Measurements from ENCODE around the gene TUSC2.

The TUSC2 gene

GRCh38 chr3:50350527-50351322 lies 22.7 kb upstream of the TUSC2 start, which contains the start of the genes CYB561D2 and NPRL2 (continued):
- TF ChIP-seq ZNF518A (tag by site-specific recombination; conservative IDR thresholded peaks at IDR 0.05; ENCODE audit: low read depth) (peak; percentile 82), ZNF416 (tag by site-specific recombination; IDR thresholded peaks at IDR 0.05) (no peak), ZNF302 (tag by site-specific recombination; IDR thresholded peaks at IDR 0.05; ENCODE audit: low read depth) (no peak), RBAK (tag by site-specific recombination; IDR thresholded peaks at IDR 0.05) (no peak), ZNF561 (tag by site-specific recombination; IDR thresholded peaks at IDR 0.05; ENCODE audit: borderline replicate concordance) (0 out of 2 replicates have a peak, but pooled peaks have one; percentile 43), ZBTB21 (tag by site-specific recombination; IDR thresholded peaks at IDR 0.05) (peak; percentile 65; the same call in 1 of the 2 replicates)

- H3K4me3 ChIP-seq (ENCODE audit: low read depth, low read length) = peak overlapping the region; percentile 72
- H3K9me3 ChIP-seq (ENCODE audit: control insufficient read depth, insufficient read depth, low read depth, low read length) = no peaks in the 10 kb centered on the region
- peak overlapping the region; percentile 40; the same call in 1 of the 2 replicates for H3K27ac ChIP-seq (ENCODE audit: extremely low read depth, low read depth, low read length)
- peaks cover 4% of the 10 kb centered on the region; the same call in 1 of the 2 replicates for H3K4me1 ChIP-seq (ENCODE audit: control insufficient read depth, insufficient read depth, low read length)
- no peak for TF ChIP-seq KLF17 (tag by site-specific recombination; IDR thresholded peaks at IDR 0.05)
- no peak for TF ChIP-seq ZNF76 (tag by site-specific recombination; IDR thresholded peaks at IDR 0.05; ENCODE audit: borderline replicate concordance, low read depth)
- TF ChIP-seq ZNF555 (tag by site-specific recombination; conservative IDR thresholded peaks at IDR 0.05) = no peak
- TF ChIP-seq ZNF658 (tag by site-specific recombination; IDR thresholded peaks at IDR 0.05) = no peak
- peaks cover 0 to 61% of the 10 kb centered on the region in 2 experiments; a peak in 1 of 3 replicates for H3K36me3 ChIP-seq (ENCODE audit: control insufficient read depth in 2 of 2, insufficient read depth in 1 of 2, low read length in 2 of 2)
- ChIA-PET POLR2A (interaction anchor here (0.5 to 5.3 kb wide), 10 partner anchors 11 to 266 kb away, joined by 3 to 51 read pairs (median 4); partner anchors contain the start of genes HEMK1, HYAL3, NAA80 and TUSC2), CTCF (interaction anchor here (0.5 to 5.3 kb wide), 6 partner anchors 89 to 265 kb away, joined by 3 to 27 read pairs (median 3); no protein-coding TSS in a partner anchor)
Measured at GRCh38 chr3:50350213-50350526, 22.1 kb upstream of the TUSC2 start.

GRCh38 chr3:50347187-50347813 lies 19.3 kb upstream of the TUSC2 start:
- POLR2A ChIA-PET = interaction anchor here (0.7 to 5.3 kb wide), 5 partner anchors 10 to 195 kb away, joined by 3 to 51 read pairs (median 5); partner anchors contain the start of gene TUSC2
- Histone ChIP-seq H3K27ac (ENCODE audit: extremely low read depth, low read depth, low read length) (no peak overlapping the region), H3K9me3 (ENCODE audit: control insufficient read depth, insufficient read depth, low read depth, low read length) (no peaks in the 10 kb centered on the region), H3K36me3 (ENCODE audit: control insufficient read depth in 2 of 2, insufficient read depth in 1 of 2, low read length in 2 of 2) (peaks cover 0 to 50% of the 10 kb centered on the region in 2 experiments; a peak in 1 of 3 replicates), H3K4me1 (ENCODE audit: control insufficient read depth, insufficient read depth, low read length) (peaks cover 4% of the 10 kb centered on the region; the same call in 1 of the 2 replicates), H3K4me3 (ENCODE audit: low read depth, low read length) (no peak overlapping the region)
- CTCF ChIA-PET = interaction anchor here (0.5 to 5.3 kb wide), 14 partner anchors 11 to 737 kb away, joined by 3 to 27 read pairs (median 3); partner anchors contain the start of gene CISH
- no peak for TF ChIP-seq ZNF37A (tag by site-specific recombination; IDR thresholded peaks at IDR 0.05)
- no peak for TF ChIP-seq ZFP37 (tag by site-specific recombination; IDR thresholded peaks at IDR 0.05)
- no peak for TF ChIP-seq ZNF701 (tag by site-specific recombination; IDR thresholded peaks at IDR 0.05)
- no peak for TF ChIP-seq ZBTB49 (tag by site-specific recombination; IDR thresholded peaks at IDR 0.05; ENCODE audit: low read depth)
- TF ChIP-seq IKZF3 (tag by site-specific recombination; IDR thresholded peaks at IDR 0.05) = no peak
- TF ChIP-seq ZNF239 (tag by site-specific recombination; IDR thresholded peaks at IDR 0.05) = no peak
- no peak for TF ChIP-seq ZNF558 (tag by site-specific recombination; IDR thresholded peaks at IDR 0.05)
- no peak for TF ChIP-seq PBX3 (CRISPR knock-in tag; IDR thresholded peaks at IDR 0.05)
- TF ChIP-seq ZNF133 (tag by site-specific recombination; IDR thresholded peaks at IDR 0.05) = no peak
- no peak for TF ChIP-seq OSR2 (tag by site-specific recombination; IDR thresholded peaks at IDR 0.05)
- no peak for TF ChIP-seq ZNF155 (tag by site-specific recombination; IDR thresholded peaks at IDR 0.05)
- TF ChIP-seq ZNF175 (tag by site-specific recombination; IDR thresholded peaks at IDR 0.05) = no peak
